ENCODE measurements around the gene NCAPD2.
A peak's percentile ranks its signal among the peaks of the same experiment; 100 is the strongest.

NCAPD2 gene

GRCh38 chr12:6538420-6539313 is 44.8 kb downstream of the NCAPD2 start:
- no peak overlapping the region for H3K4me3 ChIP-seq (ENCODE audit: low read depth, low read length)
- TF ChIP-seq, protein P1, sequence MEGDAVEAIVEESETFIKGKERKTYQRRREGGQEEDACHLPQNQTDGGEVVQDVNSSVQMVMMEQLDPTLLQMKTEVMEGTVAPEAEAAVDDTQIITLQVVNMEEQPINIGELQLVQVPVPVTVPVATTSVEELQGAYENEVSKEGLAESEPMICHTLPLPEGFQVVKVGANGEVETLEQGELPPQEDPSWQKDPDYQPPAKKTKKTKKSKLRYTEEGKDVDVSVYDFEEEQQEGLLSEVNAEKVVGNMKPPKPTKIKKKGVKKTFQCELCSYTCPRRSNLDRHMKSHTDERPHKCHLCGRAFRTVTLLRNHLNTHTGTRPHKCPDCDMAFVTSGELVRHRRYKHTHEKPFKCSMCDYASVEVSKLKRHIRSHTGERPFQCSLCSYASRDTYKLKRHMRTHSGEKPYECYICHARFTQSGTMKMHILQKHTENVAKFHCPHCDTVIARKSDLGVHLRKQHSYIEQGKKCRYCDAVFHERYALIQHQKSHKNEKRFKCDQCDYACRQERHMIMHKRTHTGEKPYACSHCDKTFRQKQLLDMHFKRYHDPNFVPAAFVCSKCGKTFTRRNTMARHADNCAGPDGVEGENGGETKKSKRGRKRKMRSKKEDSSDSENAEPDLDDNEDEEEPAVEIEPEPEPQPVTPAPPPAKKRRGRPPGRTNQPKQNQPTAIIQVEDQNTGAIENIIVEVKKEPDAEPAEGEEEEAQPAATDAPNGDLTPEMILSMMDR (IDR thresholded peaks at IDR 0.05; ENCODE audit: low read depth, low read length), result no peak
- TF ChIP-seq, protein P2, sequence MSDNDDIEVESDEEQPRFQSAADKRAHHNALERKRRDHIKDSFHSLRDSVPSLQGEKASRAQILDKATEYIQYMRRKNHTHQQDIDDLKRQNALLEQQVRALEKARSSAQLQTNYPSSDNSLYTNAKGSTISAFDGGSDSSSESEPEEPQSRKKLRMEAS (IDR thresholded peaks at IDR 0.05; ENCODE audit: low read depth, low read length), result peak; percentile 90
- peak; percentile 75 for TF ChIP-seq MYC (IDR thresholded peaks at IDR 0.05; ENCODE audit: low read depth, low read length)
- peak; percentile 40 for TF ChIP-seq POLR2A (IDR thresholded peaks at IDR 0.05; ENCODE audit: extremely low read depth, insufficient read length)
- DNase-seq (ENCODE audit: low read depth), result peak; percentile 73

GRCh38 chr12:6539314-6539682 is 45.4 kb downstream of the NCAPD2 start:
- no peak overlapping the region for H3K4me3 ChIP-seq (ENCODE audit: low read depth, low read length)
- peak; percentile 47 for DNase-seq (ENCODE audit: low read depth)
- TF ChIP-seq MYC (IDR thresholded peaks at IDR 0.05; ENCODE audit: low read depth, low read length), result no peak
- no peak for TF ChIP-seq POLR2A (IDR thresholded peaks at IDR 0.05; ENCODE audit: extremely low read depth, insufficient read length)
- TF ChIP-seq, protein P1 (IDR thresholded peaks at IDR 0.05; ENCODE audit: low read depth, low read length), result no peak
- TF ChIP-seq, protein P2 (IDR thresholded peaks at IDR 0.05; ENCODE audit: low read depth, low read length), result no peak

DNA sequence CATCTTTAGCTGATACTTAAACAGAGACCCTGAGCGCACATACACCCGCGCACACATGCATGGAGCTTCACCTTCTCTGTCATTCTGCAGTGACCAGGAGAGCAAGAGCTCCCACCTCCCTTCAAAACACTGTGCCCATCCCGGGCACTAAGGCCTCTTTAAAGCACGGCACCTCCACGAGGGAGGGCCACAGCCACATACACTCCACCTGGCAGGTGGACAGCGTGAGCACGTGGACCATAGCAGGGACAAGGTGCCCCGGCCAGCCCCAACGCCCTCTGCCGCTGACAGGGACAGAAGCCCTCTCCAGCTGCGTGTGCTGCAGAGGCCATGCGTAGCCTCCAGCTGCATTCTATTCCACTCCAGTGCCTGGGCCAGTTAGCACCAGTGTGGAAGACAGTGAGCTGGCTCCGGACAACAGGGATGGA is 45.8 kb downstream of the NCAPD2 start:
- TF ChIP-seq POLR2A (IDR thresholded peaks at IDR 0.05; ENCODE audit: extremely low read depth, insufficient read length) (no peak), MYC (IDR thresholded peaks at IDR 0.05; ENCODE audit: low read depth, low read length) (no peak)
- TF ChIP-seq, protein P1 (IDR thresholded peaks at IDR 0.05; ENCODE audit: low read depth, low read length), result no peak
- TF ChIP-seq, protein P2 (IDR thresholded peaks at IDR 0.05; ENCODE audit: low read depth, low read length), result no peak
- no peak for DNase-seq (ENCODE audit: low read depth)
- peak overlapping the region; percentile 9 for H3K4me3 ChIP-seq (ENCODE audit: low read depth, low read length)

- peak; percentile 95 for DNase-seq (ENCODE audit: low read depth)
- TF ChIP-seq MYC (IDR thresholded peaks at IDR 0.05; ENCODE audit: low read depth, low read length), result 0 out of 2 replicates have a peak, but pooled peaks have one; percentile 26
- TF ChIP-seq, protein P2 (IDR thresholded peaks at IDR 0.05; ENCODE audit: low read depth, low read length), result peak; percentile 29; the same call in 1 of the 2 replicates
- no peak for TF ChIP-seq POLR2A (IDR thresholded peaks at IDR 0.05; ENCODE audit: extremely low read depth, insufficient read length)
- TF ChIP-seq, protein P1 (IDR thresholded peaks at IDR 0.05; ENCODE audit: low read depth, low read length), result no peak
- H3K4me3 ChIP-seq (ENCODE audit: low read depth, low read length), result peak overlapping the region; percentile 9
Measured at GRCh38 chr12:6540181-6540877, 46.4 kb downstream of the NCAPD2 start.

GRCh38 chr12:6541371-6542165 is 47.7 kb downstream of the NCAPD2 start:
- no peak for DNase-seq (ENCODE audit: low read depth)
- TF ChIP-seq MYC (IDR thresholded peaks at IDR 0.05; ENCODE audit: low read depth, low read length) (no peak), POLR2A (IDR thresholded peaks at IDR 0.05; ENCODE audit: extremely low read depth, insufficient read length) (no peak)
- TF ChIP-seq, protein P1 (IDR thresholded peaks at IDR 0.05; ENCODE audit: low read depth, low read length), result no peak
- TF ChIP-seq, protein P2 (IDR thresholded peaks at IDR 0.05; ENCODE audit: low read depth, low read length), result no peak
- H3K4me3 ChIP-seq (ENCODE audit: low read depth, low read length), result no peak overlapping the region
